Mesodermal cell (in vitro differentiated cells): ENCODE data around the gene GPR135. TPM values are rescaled to one million over a fixed set of nuclear protein-coding genes. Genes with fewer than 3 reads are reported as not detected.

Experiments
- H3K27ac ChIP-seq: 2 replicates; pipeline ENCODE4 v1.7.0; 2013; ENCODE audit warnings: mild to moderate bottlenecking, low read depth, low read length, moderate library complexity; ENCODE audit not compliant: severe bottlenecking
- H3K36me3 ChIP-seq: 2 replicates; pipeline ENCODE4 v1.7.1; 2013; ENCODE audit warnings: mild to moderate bottlenecking, low read length, moderate library complexity; ENCODE audit not compliant: control insufficient read depth, insufficient read depth
- H3K4me1 ChIP-seq: one replicate; pipeline ENCODE4 v1.7.1; 2013; ENCODE audit warnings: mild to moderate bottlenecking, low read length; ENCODE audit not compliant: insufficient read depth, control insufficient read depth, poor library complexity, severe bottlenecking
- H3K4me3 ChIP-seq: 2 replicates; pipeline ENCODE4 v1.7.0; 2013; ENCODE audit warnings: low read length, control low read depth, mild to moderate bottlenecking; ENCODE audit not compliant: insufficient read depth, poor library complexity, severe bottlenecking; ENCODE audit errors: extremely low read depth
- H3K9me3 ChIP-seq: 2 replicates; pipeline ENCODE4 v1.7.1; 2013; ENCODE audit warnings: mild to moderate bottlenecking, low read length, moderate library complexity; ENCODE audit not compliant: control insufficient read depth
- WGBS, 2 experiments: methylation state at CpG; one replicate each; pipeline ENCODE4 v1.1.5; 2013; ENCODE audit warnings: missing lambda C conversion rate in 2 of 2; ENCODE audit not compliant: insufficient coverage in 2 of 2; 5-methylcytosine and 5-hydroxymethylcytosine counted together
- polyA plus RNA-seq, 2 experiments: library from polyadenylated mRNA; stranded (reverse); fragments of 50-300 nt; gene quantifications; one replicate each; pipeline ENCODE4 v1.2.3, GENCODE V29; 2013

GPR135 gene, protein sequence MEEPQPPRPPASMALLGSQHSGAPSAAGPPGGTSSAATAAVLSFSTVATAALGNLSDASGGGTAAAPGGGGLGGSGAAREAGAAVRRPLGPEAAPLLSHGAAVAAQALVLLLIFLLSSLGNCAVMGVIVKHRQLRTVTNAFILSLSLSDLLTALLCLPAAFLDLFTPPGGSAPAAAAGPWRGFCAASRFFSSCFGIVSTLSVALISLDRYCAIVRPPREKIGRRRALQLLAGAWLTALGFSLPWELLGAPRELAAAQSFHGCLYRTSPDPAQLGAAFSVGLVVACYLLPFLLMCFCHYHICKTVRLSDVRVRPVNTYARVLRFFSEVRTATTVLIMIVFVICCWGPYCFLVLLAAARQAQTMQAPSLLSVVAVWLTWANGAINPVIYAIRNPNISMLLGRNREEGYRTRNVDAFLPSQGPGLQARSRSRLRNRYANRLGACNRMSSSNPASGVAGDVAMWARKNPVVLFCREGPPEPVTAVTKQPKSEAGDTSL
- 0.92 TPM for polyA plus RNA-seq (2013, experiment 1 of 2)
- 0.96 TPM for polyA plus RNA-seq (2013, experiment 2 of 2)

DNA sequence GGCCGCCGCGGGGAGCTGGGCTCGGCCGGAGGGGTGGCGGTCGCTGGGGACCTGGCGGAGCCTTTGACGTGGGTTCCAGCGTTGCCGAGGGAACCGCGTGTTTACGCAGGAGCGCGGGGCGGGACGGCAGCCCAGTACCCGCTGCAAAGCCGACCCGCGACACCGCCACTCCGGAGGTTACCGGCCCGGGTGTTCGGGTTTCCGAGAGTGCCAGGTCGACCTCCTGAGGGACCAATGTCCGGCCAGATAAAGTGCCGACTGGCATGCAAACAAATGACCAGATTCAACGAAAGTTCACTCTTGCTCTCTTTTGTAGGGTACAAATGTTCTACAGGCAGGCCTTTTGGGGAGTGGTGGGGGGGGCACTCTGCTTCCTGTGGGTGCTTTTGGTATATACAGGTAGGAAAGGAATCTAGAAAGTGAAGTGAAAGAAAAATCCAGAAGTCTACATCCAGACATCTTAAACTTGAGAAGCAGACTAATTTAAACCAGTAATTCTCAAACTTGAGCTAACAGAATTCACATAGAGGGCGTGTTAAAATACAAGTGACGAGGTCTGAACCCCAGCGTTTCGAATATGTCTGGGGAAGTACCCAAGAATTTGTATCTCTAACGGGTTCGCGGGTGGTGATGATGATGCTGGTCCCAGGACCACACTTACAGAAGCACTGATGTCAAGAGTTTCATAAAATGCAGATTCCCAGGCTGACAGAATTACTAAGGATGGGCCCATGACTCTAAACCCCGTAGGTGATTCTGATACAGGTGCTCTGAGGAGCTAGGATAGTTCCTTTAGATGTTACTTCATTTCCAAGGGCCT is at the start of gene GPR135:
GPR135 (minus strand) TSS at position 65 of the 820 bp plus-strand sequence. CDS start 154 bp downstream, outside the sequence.
- Histone ChIP-seq H3K9me3 (no peaks in the 10 kb centered on the region), H3K4me1 (peaks cover 3% of the 10 kb centered on the region), H3K36me3 (peaks cover 13% of the 10 kb centered on the region), H3K4me3 (peak within 1 kb of the TSS; percentile 50), H3K27ac (no peak within 1 kb of the TSS)
- WGBS, 2 experiments = 21 to 32% methylated on average over 31 to 39 of the region's 40 CpGs

DNA sequence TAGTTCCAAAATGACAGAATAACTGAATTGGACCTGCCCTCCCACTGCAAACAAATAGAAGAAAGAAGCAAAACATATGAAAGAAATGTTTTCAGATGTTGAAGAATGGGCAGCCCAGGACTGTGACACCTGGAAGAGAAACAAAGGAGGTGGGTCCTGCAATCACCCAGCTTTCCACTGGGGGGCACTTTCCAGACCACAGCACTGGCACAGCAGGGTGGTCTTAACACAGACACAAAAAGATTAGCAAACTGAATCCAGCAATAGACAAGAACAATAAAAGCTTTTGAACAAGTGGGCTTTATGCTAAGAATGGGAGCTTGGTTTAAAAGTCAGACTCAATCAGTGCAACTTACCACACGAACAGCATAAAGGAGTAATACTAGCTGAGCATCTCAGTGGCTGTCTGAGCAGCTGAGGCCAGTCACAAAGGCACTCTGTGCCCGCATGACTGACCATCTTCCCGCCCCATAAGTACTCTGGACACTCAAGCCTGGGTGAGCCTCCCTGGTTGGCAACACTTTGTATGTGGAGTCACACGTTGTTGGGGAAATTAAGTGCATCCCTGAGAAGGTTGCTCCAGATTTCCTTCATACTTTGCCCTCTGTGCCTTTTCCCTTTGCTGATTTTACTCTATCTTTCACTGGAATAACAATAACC is 46.9 kb upstream of the GPR135 start:
- Histone ChIP-seq H3K9me3 (no peaks in the 10 kb centered on the region), H3K4me1 (no peaks in the 10 kb centered on the region), H3K36me3 (no peaks in the 10 kb centered on the region), H3K27ac (no peak overlapping the region), H3K4me3 (no peak overlapping the region)
- WGBS, 2 experiments = 84 to 93% methylated on average over 3 to 4 of the region's 4 CpGs

DNA sequence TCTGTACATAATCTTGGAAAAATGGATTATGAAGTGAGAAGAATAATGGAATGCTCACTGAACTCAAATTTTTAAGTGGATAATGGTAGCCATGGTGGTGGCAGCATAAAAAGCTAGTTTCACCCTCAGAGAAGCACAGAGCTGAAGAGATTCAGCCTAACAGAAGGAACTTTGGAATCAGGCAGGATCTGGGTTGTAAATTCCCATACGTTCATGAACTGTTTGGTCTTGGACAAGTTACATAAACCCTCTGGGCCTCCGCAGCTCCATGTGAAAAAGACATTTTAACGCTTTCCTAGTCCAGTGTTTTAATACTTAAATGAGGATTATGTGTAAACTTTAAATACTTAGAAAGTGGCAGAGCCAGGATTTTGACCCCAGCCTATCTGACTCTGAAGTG is 45.8 kb upstream of the GPR135 start:
- no peak overlapping the region for H3K4me3 ChIP-seq
- no peak overlapping the region for H3K27ac ChIP-seq
- no peaks in the 10 kb centered on the region for H3K9me3 ChIP-seq
- WGBS, 2 experiments = 58 to 67% methylated on average over 2 to 3 of the region's 3 CpGs
- no peaks in the 10 kb centered on the region for H3K4me1 ChIP-seq
- H3K36me3 ChIP-seq = no peaks in the 10 kb centered on the region

DNA sequence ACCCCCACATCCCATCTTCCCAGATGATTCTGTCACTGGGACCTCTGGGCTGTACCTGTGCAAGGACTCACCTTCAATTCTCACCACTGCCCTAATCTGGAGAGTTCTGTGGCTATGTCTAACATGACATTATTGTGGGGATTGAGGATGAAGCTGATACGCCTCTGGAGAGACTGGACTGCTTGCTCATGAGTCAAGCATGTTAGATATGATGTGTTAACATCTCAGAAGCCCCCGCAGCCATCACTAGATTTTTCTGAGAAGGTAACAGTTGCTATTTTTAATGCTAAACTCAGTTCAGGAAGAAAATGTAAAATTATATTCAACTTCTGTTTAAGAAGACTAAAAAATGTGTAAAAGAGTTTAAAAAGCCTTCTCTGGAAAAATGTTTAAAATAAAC is 44.8 kb upstream of the GPR135 start:
- 83% methylated on average over 1 of the region's 2 CpGs; no CpG with 5 or more reads in 1 of the 2 experiments for WGBS, 2 experiments

DNA sequence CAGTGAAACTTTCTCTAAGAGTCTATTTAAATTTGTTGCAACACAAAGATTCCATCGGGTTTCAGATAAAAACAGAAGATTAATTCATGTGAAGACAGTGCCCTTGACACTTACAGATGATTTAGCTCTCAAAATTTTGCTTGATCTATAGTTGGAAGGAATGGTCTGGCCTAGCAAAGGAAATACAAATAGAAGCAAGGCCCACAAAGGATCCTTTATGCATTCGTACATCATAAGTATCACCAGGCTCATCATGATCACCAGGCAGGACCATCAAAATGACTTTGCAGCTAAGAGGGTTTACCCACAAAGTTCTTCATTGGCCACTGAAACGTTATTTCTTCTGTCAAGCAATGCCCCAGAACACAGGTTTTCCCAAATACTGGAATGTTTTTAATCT is 43.9 kb upstream of the GPR135 start:
- Histone ChIP-seq H3K4me3 (no peak overlapping the region), H3K4me1 (no peaks in the 10 kb centered on the region), H3K36me3 (peaks cover under 1% of the 10 kb centered on the region), H3K9me3 (no peaks in the 10 kb centered on the region), H3K27ac (no peak overlapping the region)
- 82 to 83% methylated on average over 2 to 3 of the region's 3 CpGs for WGBS, 2 experiments

More for the DNA sequence above, 44.8 kb upstream of the GPR135 start:
- Histone ChIP-seq H3K27ac (no peak overlapping the region), H3K9me3 (no peaks in the 10 kb centered on the region), H3K4me1 (no peaks in the 10 kb centered on the region), H3K36me3 (no peaks in the 10 kb centered on the region), H3K4me3 (no peak overlapping the region)

DNA sequence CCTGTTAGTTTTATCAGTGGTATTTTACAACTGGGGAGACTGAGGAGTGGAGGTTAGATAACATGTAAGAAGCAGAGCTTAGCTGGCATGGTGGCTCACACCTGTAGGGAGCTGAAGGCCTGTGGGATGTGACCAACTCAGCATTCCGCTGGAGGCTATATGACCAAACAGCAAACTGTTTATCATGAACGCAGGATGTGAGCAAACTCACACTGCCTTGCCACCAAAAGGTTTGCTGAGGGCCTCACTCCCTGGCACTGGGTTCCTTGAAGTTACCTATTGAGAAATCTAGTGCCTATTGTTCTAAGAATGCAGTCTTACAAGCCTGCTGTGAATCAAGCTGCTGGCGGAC is 42.5 kb upstream of the GPR135 start:
- no peaks in the 10 kb centered on the region for H3K9me3 ChIP-seq
- no peaks in the 10 kb centered on the region for H3K4me1 ChIP-seq
- H3K36me3 ChIP-seq = peaks cover 13% of the 10 kb centered on the region
- H3K4me3 ChIP-seq = no peak overlapping the region
- WGBS, 2 experiments = 79 to 93% methylated on average over 2 of the region's 3 CpGs
- no peak overlapping the region for H3K27ac ChIP-seq

DNA sequence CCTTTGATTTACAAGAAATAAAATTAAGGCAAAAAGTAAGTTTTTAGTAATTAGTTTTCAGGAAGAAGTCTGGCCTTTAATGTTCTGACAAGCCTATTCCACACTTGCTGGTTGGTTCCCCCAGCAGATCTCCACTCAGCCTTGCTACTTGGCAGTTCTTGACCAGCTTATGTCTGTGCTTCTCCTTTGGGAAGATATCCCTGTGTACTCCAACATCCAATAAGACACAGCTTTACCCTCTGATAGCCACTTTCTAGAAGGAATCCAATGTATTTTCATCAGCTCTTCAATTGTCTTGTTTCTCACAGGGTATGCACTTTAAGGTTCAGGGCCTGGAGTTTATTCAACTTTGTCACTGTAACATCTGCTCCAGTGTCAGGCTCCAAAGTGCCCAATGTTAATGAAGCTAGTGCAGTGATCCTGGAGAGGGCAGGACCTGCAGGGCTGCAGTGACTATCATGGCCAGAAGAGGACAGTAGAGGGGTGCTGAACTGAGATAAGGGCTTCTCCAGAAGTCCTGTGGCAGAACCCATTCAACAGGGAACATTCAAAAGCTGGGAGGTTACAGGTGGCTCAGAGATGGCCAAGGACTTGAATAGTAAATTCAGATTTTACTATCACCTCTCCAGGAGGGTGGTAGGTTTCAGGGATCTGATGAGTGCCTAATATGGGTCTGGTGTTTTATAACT is 42.0 kb upstream of the GPR135 start:
- no peaks in the 10 kb centered on the region for H3K4me1 ChIP-seq
- no peaks in the 10 kb centered on the region for H3K9me3 ChIP-seq
- no peak overlapping the region for H3K4me3 ChIP-seq

DNA sequence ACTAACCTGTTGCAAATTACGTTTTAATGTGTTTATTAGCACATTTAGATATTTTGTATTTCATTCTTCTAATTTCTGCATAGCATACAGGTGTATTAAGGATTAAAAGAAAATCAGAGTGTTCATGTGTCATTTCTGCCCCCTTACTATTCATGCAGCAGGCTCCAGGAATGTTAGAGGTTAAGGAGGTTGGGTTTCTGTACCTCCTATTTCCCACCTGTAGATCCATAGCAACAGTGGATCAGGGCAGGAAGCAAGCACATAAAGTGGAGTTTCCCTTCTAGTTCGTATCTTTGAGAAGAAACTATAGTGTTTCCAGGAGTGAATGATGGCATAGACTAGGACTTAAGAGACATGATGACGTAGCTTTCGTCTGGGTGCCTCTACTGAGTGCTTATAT is 38.1 kb upstream of the GPR135 start:
- Histone ChIP-seq H3K9me3 (no peaks in the 10 kb centered on the region), H3K36me3 (peaks cover 25% of the 10 kb centered on the region), H3K4me1 (no peaks in the 10 kb centered on the region), H3K4me3 (no peak overlapping the region), H3K27ac (no peak overlapping the region)
- 17 to 90% methylated on average over 1 to 2 of the region's 4 CpGs for WGBS, 2 experiments

More for the DNA sequence above, 42.0 kb upstream of the GPR135 start:
- Histone ChIP-seq H3K27ac (no peak overlapping the region), H3K36me3 (peaks cover 13% of the 10 kb centered on the region)

DNA sequence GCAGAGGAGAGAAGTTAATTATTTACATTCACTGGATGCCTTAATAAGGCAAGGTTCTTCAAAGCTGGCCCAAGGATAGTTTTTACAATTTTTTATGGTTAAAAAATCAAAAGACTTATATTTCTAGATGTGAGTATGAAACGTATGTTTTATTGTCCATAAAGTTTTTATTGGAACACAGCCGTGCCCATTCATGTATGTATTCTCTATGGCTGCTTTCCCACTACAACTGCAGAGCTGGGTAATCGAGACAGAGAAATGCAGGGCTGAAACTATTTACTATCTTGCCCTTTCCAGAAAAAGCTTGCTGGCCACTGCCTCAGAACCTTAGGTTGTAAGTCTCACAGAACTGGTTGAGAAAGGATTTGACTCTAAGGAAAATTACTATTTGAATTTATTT is 35.6 kb upstream of the GPR135 start:
- WGBS, 2 experiments = 100% methylated on average over 1 to 2 of the region's 3 CpGs
- Histone ChIP-seq H3K4me3 (no peak overlapping the region), H3K36me3 (peaks cover 34% of the 10 kb centered on the region), H3K9me3 (no peaks in the 10 kb centered on the region), H3K27ac (no peak overlapping the region), H3K4me1 (no peaks in the 10 kb centered on the region)

DNA sequence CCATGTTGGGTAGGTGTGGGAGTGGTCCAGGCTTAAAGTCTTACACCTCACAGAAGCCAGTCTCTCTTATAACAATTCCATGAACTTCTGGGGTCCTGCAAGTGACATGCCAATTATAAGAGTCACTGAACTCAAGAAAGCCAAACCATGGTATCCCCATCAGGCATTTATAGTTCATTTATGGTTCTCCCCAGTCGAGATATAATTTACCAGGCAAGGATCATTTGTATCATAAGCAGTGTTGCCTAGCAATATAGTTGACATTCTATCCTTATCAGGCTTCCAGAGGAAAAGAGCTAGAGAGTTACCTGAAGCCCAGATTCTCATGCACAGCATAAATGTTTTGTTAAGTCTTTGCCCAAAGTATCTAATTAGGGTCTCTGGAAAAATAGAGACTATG is 27.2 kb upstream of the GPR135 start:
- Histone ChIP-seq H3K4me1 (peaks cover 3% of the 10 kb centered on the region), H3K9me3 (no peaks in the 10 kb centered on the region), H3K36me3 (peaks cover 73% of the 10 kb centered on the region), H3K27ac (no peak overlapping the region), H3K4me3 (no peak overlapping the region)
- WGBS, 2 experiments = 100% methylated on average over 1 of the region's 1 CpG; no CpG with 5 or more reads in 1 of the 2 experiments
